Brain microvascular endothelial cell (primary cell): ENCODE measurements around the gene ROR2.
A peak's percentile ranks its signal among the peaks of the same experiment; 100 is the strongest.

ENCODE experiments used
- DNase-seq: peaks from one replicate; pipeline ENCODE4 v3.0.0-alpha.2; 2020
- H3K27ac ChIP-seq: fragments of 250-450 bp; sonication (Bioruptor Pico); 2 replicates; pipeline ENCODE4 v1.5.1; 2020; ENCODE audit warnings: mild to moderate bottlenecking, moderate library complexity
- H3K27me3 ChIP-seq: fragments of 250-450 bp; sonication (Bioruptor Pico); replicated peaks from 2 replicates; pipeline ENCODE4 v1.5.1; 2020; ENCODE audit warnings: mild to moderate bottlenecking
- H3K36me3 ChIP-seq: fragments of 250-450 bp; sonication (Bioruptor Pico); replicated peaks from 2 replicates; pipeline ENCODE4 v1.5.1; 2020; ENCODE audit warnings: mild to moderate bottlenecking
- H3K4me3 ChIP-seq: 2 replicates; pipeline ENCODE4 v1.5.1; 2011; ENCODE audit warnings: low read depth, mild to moderate bottlenecking, control low read depth, low read length, moderate library complexity
- CTCF ChIP-seq: IDR thresholded peaks from 2 replicates; pipeline ENCODE4 v1.5.1; 2011; ENCODE audit warnings: low read depth, mild to moderate bottlenecking, moderate library complexity, low read length, control low read depth, inconsistent platforms; ENCODE audit errors: missing control alignments
- in situ Hi-C: cut with HindIII; loops from 2 replicates; pipeline ENCODE4 v1.10.0; 2017; ENCODE audit warnings: low sequenced_read_pairs, low pct_ligation_motif_present

The ROR2 gene

DNA sequence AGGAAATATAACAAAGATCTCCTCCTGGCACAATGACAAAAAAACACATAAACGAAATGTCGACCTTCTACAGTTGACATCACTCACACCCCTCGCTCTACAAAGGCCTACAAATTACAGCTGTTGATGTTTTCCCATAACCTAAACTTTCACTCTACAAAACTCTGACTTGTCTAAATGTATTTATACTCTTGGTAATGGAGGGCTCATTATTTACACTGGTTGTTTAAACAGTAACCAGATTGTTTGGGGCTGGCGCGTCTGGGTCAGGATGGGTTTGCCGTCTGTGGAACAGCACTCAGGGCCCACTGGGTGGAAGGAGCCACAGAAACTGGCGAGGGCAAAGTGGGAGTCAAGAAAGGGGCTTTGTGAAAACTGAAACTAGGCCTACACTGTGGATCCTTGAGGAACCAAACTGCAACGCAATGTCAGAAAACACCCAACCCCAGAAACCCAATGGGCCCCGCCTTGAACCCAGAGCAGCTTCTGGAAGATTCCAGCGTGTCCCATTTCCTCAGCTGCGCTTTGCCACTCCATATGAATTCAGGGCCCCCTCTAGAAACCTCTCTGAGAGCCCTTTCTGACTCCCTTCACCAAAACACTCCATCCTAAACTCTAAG, 136.7 kb downstream of the ROR2 start:
- Histone ChIP-seq H3K36me3 (no peaks in the 10 kb centered on the region), H3K27me3 (no peaks in the 10 kb centered on the region), H3K27ac (no peak overlapping the region), H3K4me3 (no peak overlapping the region)
- no peak for DNase-seq
- no peak for TF ChIP-seq CTCF
- in situ Hi-C loops, result no loop called here

DNA sequence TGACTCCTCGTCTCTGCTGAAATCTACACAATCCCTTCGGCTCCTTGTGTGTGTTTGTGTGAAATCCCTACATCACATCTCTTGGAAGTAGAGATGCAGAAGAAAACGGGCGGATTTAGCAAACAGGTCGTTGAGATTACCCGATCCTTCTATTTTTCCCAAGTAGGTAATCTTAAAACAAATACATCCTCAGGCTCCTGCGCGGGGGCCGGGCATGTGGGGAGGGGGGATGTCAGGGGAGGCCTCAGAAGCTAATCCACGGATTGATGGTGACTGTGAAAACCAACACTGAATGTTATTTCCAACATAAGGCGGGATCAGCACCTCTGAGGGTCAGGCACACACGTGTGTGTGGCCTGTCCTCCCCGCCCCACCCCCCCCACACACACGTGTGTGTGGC, 137.8 kb downstream of the ROR2 start:
- TF ChIP-seq CTCF, result no peak
- Histone ChIP-seq H3K27me3 (no peaks in the 10 kb centered on the region), H3K27ac (no peak overlapping the region), H3K36me3 (no peaks in the 10 kb centered on the region), H3K4me3 (no peak overlapping the region)
- DNase-seq, result no peak
- in situ Hi-C loops, result no loop called here

DNA sequence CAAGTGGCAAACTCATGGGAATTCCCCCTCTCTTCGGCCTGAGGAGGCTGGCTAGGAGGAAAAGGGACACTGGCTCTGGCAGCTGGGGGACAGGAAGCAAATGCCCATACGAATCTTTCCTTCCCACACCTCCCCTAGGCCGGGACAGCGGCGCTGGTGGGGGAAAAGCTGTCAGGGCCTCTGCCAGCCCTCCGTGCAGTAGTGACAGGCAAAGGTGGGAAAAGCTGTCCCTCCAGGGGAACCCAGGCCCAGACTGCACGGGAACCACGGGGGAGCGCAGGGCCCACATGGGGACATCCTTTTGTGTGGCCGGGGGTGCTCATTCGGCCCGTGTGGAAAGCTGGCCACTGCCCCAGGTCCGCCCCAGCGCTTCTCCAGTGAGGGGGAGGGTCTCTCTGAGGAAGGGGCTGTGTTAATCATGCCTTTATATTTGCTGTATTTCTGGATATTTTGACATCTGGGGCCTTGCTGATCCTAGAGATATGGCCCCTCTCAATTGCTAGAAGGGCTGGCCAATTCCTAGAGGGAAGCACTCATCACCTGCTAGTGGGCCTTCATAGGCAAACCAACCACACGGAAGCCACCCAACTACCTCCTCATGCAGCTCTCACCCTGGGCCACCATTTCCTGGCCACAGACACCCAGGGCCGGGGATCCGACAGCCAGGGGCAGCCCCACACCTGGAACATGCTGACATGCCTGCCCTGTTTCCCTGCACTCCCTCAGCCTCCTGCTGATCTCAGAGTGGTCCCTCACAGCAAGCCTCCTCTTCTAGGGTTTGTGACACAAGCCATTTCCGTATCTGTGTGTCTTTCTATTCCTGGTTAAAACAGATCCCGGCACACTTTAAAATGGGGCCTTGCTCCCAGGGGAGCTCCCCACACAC, 138.8 kb downstream of the ROR2 start:
- Histone ChIP-seq H3K36me3 (no peaks in the 10 kb centered on the region), H3K4me3 (no peak overlapping the region), H3K27me3 (no peaks in the 10 kb centered on the region), H3K27ac (no peak overlapping the region)
- in situ Hi-C loops, result no loop called here
- TF ChIP-seq CTCF, result no peak
- DNase-seq, result no peak

DNA sequence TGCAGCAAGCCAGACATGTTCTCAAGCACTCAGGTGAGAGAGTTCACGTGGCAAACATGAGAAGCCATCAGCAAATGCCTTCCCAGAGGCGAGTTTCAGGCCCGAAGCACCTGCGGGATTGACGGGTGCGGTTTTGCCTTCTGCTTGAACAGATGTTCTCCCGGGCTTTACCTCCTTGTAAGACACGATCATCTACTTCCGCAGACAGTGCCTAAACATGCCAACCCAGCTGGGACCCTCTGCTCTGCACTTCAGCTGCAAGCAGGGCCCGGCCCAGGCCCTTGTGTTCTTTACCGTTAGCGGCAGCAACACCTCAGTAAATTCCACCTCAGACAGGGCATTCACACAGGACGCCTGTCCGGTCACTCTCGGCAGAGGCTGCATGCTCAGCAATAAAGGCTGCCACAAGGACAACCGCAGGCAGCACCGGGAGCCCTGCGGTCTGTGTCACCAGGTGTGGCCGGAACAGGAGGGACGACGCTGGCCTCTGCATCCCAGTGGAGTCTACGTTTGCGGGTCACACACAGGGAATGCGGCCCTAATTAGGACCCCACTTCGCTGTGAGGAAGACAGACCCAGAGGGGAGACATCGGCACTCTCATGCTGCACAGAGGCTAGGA, 139.6 kb downstream of the ROR2 start:
- Histone ChIP-seq H3K36me3 (no peaks in the 10 kb centered on the region), H3K4me3 (no peak overlapping the region), H3K27me3 (no peaks in the 10 kb centered on the region), H3K27ac (no peak overlapping the region)
- DNase-seq, result no peak
- no peak for TF ChIP-seq CTCF
- in situ Hi-C loops, result no loop called here

DNA sequence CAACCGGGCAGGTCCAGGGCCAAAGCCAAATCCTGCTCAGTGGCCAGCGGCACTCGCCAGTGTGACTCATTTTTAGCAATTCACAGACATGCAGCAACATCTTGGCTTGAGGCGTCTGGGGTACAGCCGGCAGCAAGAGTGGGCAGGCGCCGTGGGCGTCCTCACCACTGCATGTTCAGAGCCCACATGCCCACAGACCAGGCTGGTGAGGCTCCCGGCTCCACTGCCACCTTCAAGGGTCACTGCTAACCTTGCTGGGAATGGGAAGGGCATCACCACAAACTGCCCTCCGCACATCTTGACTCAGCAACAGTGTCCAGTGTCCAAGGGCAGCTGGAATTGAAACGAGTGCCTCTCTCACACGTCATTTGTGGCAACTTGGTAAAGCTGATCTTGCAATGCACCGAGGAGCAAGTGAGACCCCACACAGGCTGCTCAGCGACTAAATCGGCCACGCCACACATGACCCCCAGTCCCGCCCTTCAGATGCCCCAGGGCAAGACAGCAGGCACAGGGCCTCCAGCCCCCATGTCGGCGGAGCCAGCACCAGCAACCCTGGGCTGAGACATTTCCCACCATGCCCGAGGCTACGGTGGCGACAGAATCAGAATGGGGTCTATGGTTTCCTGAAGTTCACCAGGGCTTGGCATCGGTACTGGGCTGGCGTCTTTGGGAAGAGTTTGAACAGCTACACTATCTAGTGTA, 140.3 kb downstream of the ROR2 start:
- H3K27ac ChIP-seq, result no peak overlapping the region
- H3K4me3 ChIP-seq, result no peak overlapping the region
- H3K36me3 ChIP-seq, result no peaks in the 10 kb centered on the region
- in situ Hi-C loops, result no loop called here
- no peak for TF ChIP-seq CTCF
- peak; percentile 13 for DNase-seq
- no peaks in the 10 kb centered on the region for H3K27me3 ChIP-seq
